Right renal pelvis (tissue), 4 donors: Measurements from ENCODE around the gene DNTT. TPM values are rescaled to one million over a fixed set of nuclear protein-coding genes. Genes with fewer than 3 reads are reported as not detected.
"Not testable (repeated sequence)": the region's sequence is repeated elsewhere in the genome, so short reads cannot be mapped to it uniquely, and the experiment has no call there.

Experiments
- DNase-seq, 4 donors: peaks; one replicate each; pipeline ENCODE4 v3.0.0-alpha.2; 2013; ENCODE audit warnings: low read depth in 4 of 4, low spot score in 3 of 4, missing footprints in 1 of 4
- polyA plus RNA-seq, 4 donors: library from polyadenylated mRNA; unstranded; fragments of 120-200 nt; gene quantifications; one replicate each; pipeline ENCODE4 v1.2.1, GENCODE V29; 2013; ENCODE audit not compliant: insufficient read length in 4 of 4

Gene DNTT
- polyA plus RNA-seq, 4 donors = 0.12 to 0.30 (median 0.18) TPM

- no peak for DNase-seq
These were observed 785 bp downstream of the DNTT start for GRCh38 chr10:96305019-96305418.

GRCh38 chr10:96306516-96306915 lies 2.3 kb downstream of the DNTT start:
- no peak for DNase-seq

GRCh38 chr10:96308854-96309253 lies 4.6 kb downstream of the DNTT start:
- DNase-seq = not testable (repeated sequence)

GRCh38 chr10:96309628-96310320 lies 5.5 kb downstream of the DNTT start:
- DNase-seq = no peak

- DNase-seq = no peak
These were observed 6.1 kb downstream of the DNTT start for GRCh38 chr10:96310321-96310669.

- no peak for DNase-seq
These were observed 7.0 kb downstream of the DNTT start for GRCh38 chr10:96311180-96311715.

- DNase-seq = no peak
These were observed 9.1 kb downstream of the DNTT start for GRCh38 chr10:96313344-96313743.

GRCh38 chr10:96317067-96317833 lies 13.0 kb downstream of the DNTT start:
- no peak for DNase-seq

GRCh38 chr10:96319754-96320474 lies 15.7 kb downstream of the DNTT start:
- no peak for DNase-seq

GRCh38 chr10:96321822-96322221 lies 17.6 kb downstream of the DNTT start:
- DNase-seq = no peak

- no peak for DNase-seq
These were observed 18.0 kb downstream of the DNTT start for GRCh38 chr10:96322275-96322674.

- no peak for DNase-seq
These were observed 20.2 kb downstream of the DNTT start for GRCh38 chr10:96324447-96324846.

GRCh38 chr10:96325719-96326373 lies 21.6 kb downstream of the DNTT start:
- DNase-seq = no peak

GRCh38 chr10:96327462-96327861 lies 23.2 kb downstream of the DNTT start:
- no peak for DNase-seq

GRCh38 chr10:96333101-96333500 lies 28.9 kb downstream of the DNTT start:
- DNase-seq = no peak

- DNase-seq = peak; percentile 12 to 30 (median 20)
These were observed 30.6 kb downstream of the DNTT start for GRCh38 chr10:96334616-96335526.

- DNase-seq = no peak
These were observed 32.9 kb downstream of the DNTT start for GRCh38 chr10:96337106-96337505.

GRCh38 chr10:96338279-96338925 lies 34.2 kb downstream of the DNTT start:
- DNase-seq = no peak

GRCh38 chr10:96339383-96339782 lies 35.1 kb downstream of the DNTT start:
- no peak for DNase-seq
